GM12872 (cell line): Measurements from ENCODE around the gene ATP5F1C.

Source experiments
- TF ChIP-seq, protein P1 (sequence below): IDR thresholded peaks from 3 replicates; pipeline ENCODE4 v1.5.1; 2011; ENCODE audit warnings: low read depth, mild to moderate bottlenecking, low read length, moderate library complexity; ENCODE audit not compliant: insufficient read depth

Gene ATP5F1C

DNA sequence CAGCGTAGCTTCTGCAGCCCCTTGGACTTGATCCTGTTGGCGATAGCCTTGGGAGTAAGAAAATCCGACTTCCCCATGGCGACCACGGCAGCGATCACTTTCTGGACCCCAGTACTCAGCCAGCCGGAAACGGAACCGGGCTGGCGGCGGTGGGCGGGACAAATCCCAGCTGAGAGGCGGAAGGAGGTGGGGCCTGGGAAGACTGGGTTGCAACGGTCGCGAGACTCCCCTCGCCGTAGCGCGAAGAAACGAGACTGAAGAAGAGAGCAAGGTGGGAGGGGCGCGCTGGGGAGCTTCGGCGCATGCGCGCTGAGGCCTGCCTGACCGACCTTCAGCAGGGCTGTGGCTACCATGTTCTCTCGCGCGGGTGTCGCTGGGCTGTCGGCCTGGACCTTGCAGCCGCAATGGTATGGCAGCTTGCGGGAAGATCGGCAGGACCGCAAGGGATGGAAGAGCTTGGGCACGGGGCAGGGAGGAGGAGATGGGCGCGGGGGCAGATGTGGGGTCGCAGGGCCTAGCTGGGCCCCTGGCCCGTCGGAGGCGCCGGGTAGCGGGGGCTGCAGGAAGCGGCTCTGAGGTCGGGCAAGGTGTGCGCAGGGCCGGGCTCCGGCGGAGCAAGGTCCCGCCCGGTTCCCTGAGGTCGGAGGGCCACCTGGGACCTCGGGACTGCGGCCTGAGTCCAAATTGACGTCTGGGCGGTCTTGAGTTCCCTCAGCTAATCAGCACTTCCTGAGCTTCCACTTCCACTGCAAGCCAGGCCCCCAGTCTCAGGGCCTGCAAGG is at the start of gene ATP5F1C, which contains the start of gene KIN:
Gene ATP5F1C, plus strand, starts transcription at position 321 of the 782 bp plus-strand sequence. Its CDS starts 31 bp downstream, at position 352.
Gene KIN, minus strand, starts transcription at position 137 of the 782 bp plus-strand sequence. Its CDS starts 60 bp downstream, at position 77.
- TF ChIP-seq, protein P1, sequence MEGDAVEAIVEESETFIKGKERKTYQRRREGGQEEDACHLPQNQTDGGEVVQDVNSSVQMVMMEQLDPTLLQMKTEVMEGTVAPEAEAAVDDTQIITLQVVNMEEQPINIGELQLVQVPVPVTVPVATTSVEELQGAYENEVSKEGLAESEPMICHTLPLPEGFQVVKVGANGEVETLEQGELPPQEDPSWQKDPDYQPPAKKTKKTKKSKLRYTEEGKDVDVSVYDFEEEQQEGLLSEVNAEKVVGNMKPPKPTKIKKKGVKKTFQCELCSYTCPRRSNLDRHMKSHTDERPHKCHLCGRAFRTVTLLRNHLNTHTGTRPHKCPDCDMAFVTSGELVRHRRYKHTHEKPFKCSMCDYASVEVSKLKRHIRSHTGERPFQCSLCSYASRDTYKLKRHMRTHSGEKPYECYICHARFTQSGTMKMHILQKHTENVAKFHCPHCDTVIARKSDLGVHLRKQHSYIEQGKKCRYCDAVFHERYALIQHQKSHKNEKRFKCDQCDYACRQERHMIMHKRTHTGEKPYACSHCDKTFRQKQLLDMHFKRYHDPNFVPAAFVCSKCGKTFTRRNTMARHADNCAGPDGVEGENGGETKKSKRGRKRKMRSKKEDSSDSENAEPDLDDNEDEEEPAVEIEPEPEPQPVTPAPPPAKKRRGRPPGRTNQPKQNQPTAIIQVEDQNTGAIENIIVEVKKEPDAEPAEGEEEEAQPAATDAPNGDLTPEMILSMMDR = no peak

GRCh38 chr10:7738536-7739407 is 49.2 kb upstream of the ATP5F1C start:
- TF ChIP-seq, protein P1 = no peak

GRCh38 chr10:7744307-7744706 is 43.7 kb upstream of the ATP5F1C start:
- TF ChIP-seq, protein P1 = no peak

DNA sequence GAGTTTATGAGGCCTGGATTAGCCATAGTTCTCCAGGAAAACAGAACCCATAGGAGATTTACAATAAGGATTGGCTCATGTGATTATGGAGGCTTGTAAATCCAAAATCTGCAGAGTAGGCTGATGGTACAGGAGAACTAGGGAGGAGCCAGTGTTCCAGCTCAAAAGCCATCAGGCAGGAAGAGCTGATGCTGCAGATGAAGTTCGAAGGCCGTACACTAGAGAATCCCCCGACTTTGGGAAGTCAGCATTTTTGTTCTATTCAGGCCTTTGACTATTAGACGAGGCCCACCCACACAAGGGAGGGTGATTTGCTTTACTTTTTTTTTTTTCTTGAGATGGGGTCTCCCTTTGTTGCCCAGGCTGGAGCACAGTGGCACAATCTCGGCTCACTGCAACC is 37.8 kb upstream of the ATP5F1C start:
- TF ChIP-seq, protein P1 = no peak

DNA sequence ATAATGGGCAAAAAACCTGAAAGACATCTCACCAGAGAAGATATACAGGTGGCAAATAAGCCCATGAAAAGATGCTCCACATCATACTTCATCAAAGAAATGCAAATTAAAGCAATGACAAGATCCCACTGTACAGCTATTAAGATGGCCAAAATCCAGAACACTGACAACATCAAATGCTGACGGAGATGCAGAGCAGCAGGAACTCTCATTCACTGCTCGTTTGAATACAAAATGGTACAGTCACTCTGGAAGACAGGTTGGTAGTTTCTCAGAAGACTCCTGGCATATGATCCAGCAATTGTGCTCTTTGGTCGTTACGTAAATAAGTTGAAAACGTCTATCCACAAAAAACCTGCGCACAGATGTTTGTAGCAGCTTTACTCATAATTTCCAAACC is 35.7 kb upstream of the ATP5F1C start:
- TF ChIP-seq, protein P1 = no peak

DNA sequence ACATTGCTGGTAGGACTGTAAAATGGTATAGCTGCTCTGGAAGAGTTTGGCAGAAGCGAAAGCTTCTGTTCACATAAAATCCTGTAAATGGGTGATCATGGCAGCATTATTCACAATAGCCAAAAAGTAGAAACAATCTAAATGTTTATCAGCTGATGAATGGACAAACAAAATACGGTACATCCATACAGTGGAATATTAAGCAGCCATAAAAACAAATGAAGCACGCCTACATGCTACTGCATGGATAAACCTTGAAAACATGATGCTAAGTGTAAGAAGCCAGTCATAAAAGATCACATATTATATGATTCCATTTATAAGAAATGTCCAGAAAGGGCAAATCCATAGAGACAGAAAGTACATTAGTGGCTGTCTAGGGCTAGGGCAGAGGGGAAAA is 32.9 kb upstream of the ATP5F1C start:
- TF ChIP-seq, protein P1 = no peak

DNA sequence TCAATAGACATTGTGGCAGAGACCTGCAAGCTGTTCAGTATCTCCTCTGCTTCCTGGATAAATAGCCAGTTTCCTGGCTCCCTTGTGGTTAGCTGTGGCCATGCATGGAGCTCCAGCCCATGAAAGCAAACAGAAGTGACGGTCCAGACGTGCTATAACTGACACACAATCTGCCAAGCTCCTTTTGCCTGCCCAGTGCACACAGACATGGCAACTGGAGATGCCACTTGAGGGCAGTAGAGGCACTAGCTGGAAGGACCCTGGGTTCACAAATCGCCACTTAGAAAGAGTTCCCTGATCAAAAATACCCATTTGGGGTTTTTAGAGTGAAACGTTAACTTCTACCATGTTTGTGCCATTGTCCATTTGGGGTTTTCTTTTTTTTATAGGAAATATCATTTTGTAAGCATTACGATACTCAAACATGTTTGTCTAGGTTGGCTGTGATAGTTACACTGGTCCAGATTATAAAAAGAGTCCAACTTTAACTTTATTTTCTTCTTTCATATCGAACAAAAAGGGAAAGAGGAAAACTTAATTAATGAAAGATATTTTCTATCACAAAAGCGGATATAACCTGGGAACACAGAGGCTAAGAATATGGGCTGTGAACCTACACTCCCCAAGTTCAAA is 31.5 kb upstream of the ATP5F1C start:
- TF ChIP-seq, protein P1 = peak; percentile 65
